Naive thymus-derived CD8-positive, alpha-beta T cell (primary cell): ENCODE measurements around the gene ARID5B. TPM values are rescaled to one million over a fixed set of nuclear protein-coding genes. Genes with fewer than 3 reads are reported as not detected.

ENCODE experiments used
- ATAC-seq, 2 donors: fragments of 150-1000 bp; cut with Tn5 transposase in 1 of 2; sonication (Bioruptor Pico), chemical (Tn5 transposase) in 1 of 2; 1 replicate in 1 of 2; 2 replicates in 1 of 2; pipeline ENCODE4 v1.10.0; 2021; ENCODE audit warnings: mild to moderate bottlenecking in 2 of 2, moderate library complexity in 2 of 2
- POLR2A ChIA-PET: fragments of 350-600 bp; sonication (Branson Sonifier 250); formaldehyde crosslinking; loops from one replicate; lab custom pipeline; 2021; ENCODE audit warnings: antibody characterized with exemption; lab: Charles Lee
- DNase-seq, 10 donors: peaks; one replicate each; pipeline versions ENCODE4 v3.0.0 to v3.0.0-alpha.2; 2020 to 2022
- H3K27ac Mint-ChIP-seq, 10 donors: one replicate each; pipeline ENCODE4 v1.8.0; 2020 to 2022; ENCODE audit warnings: mild to moderate bottlenecking in 10 of 10, mixed read lengths in 10 of 10, moderate library complexity in 4 of 10, inconsistent platforms in 1 of 10
- H3K27me3 Mint-ChIP-seq, 5 donors: one replicate each; pipeline ENCODE4 v1.8.0; 2021 to 2022; ENCODE audit warnings: mixed read lengths in 5 of 5
- H3K36me3 Mint-ChIP-seq, 3 donors: one replicate each; pipeline ENCODE4 v1.8.0; 2020 to 2022; ENCODE audit warnings: mixed read lengths in 3 of 3, mild to moderate bottlenecking in 2 of 3, inconsistent platforms in 1 of 3
- H3K4me1 Mint-ChIP-seq, 4 donors: one replicate each; pipeline ENCODE4 v1.8.0; 2021 to 2022; ENCODE audit warnings: mixed read lengths in 4 of 4
- H3K4me3 Mint-ChIP-seq, 10 donors: one replicate each; pipeline ENCODE4 v1.8.0; 2020 to 2022; ENCODE audit warnings: mild to moderate bottlenecking in 10 of 10, mixed read lengths in 10 of 10, moderate library complexity in 6 of 10, inconsistent platforms in 1 of 10
- H3K9me3 Mint-ChIP-seq, 9 donors: one replicate each; pipeline ENCODE4 v1.8.0; 2020 to 2022; ENCODE audit warnings: mixed read lengths in 9 of 9, mild to moderate bottlenecking in 3 of 9, inconsistent platforms in 1 of 9, moderate library complexity in 1 of 9
- polyA plus RNA-seq, 3 donors: library from polyadenylated mRNA; unstranded; fragments of 300-500 nt; fragmentation: Illumina TruSeq; gene quantifications; one replicate each; pipeline ENCODE4 v1.2.3, GENCODE V29; 2021
- total RNA-seq, 8 experiments: library from RNA in 2 of 8; stranded (reverse) in 2 of 8; gene quantifications; one replicate each; pipeline ENCODE4 v1.2.3 and lab custom pipeline; 2021 to 2026

Gene ARID5B
- total and polyA plus RNA-seq, 5 experiments from 2014 or later = 9.6 to 22.5 (median 12.6) TPM

- no peaks in the 10 kb centered on the region for H3K9me3 Mint-ChIP-seq
- POLR2A ChIA-PET = no interaction called here
- peaks cover 0 to 8% (median 7%) of the 10 kb centered on the region in 4 donors for H3K4me1 Mint-ChIP-seq
- no peak overlapping the region for H3K4me3 Mint-ChIP-seq
- no peaks in the 10 kb centered on the region for H3K27me3 Mint-ChIP-seq
- H3K27ac Mint-ChIP-seq = peak overlapping the region in 1 of 10 donors; percentile 37
- no peak for ATAC-seq
- no peak for DNase-seq
- H3K36me3 Mint-ChIP-seq = peaks cover 14 to 72% (median 37%) of the 10 kb centered on the region in 3 donors
Observed at GRCh38 chr10:62092301-62093030, 191.0 kb downstream of the ARID5B start.

GRCh38 chr10:62093863-62094291, 192.4 kb downstream of the ARID5B start:
- Mint-ChIP-seq H3K27ac (peak overlapping the region in 2 of 10 donors; percentile 11 to 63), H3K4me3 (no peak overlapping the region), H3K36me3 (peaks cover 21 to 58% (median 33%) of the 10 kb centered on the region in 3 donors), H3K4me1 (peaks cover 0 to 10% (median 5%) of the 10 kb centered on the region in 4 donors), H3K27me3 (no peaks in the 10 kb centered on the region), H3K9me3 (peaks cover 0 to 4% (median 0%) of the 10 kb centered on the region in 9 donors)
- POLR2A ChIA-PET = interaction anchor here (0.6 to 0.7 kb wide), 2 partner anchors 19 to 32 kb away, joined by 4 to 8 read pairs; no protein-coding TSS in a partner anchor
- ATAC-seq = no peak
- DNase-seq = no peak

- H3K4me1 Mint-ChIP-seq = peaks cover 0 to 9% (median 1%) of the 10 kb centered on the region in 4 donors
- POLR2A ChIA-PET = interaction anchor here (0.5 kb wide), 1 partner anchor 594 kb away, joined by 3 read pairs; no protein-coding TSS in a partner anchor
- peaks cover 0 to 4% (median 0%) of the 10 kb centered on the region in 9 donors for H3K9me3 Mint-ChIP-seq
- DNase-seq (no peak), ATAC-seq (no peak)
- H3K36me3 Mint-ChIP-seq = peaks cover 21 to 43% (median 30%) of the 10 kb centered on the region in 3 donors
- H3K27me3 Mint-ChIP-seq = no peaks in the 10 kb centered on the region
- no peak overlapping the region for H3K4me3 Mint-ChIP-seq
- H3K27ac Mint-ChIP-seq = peak overlapping the region in 1 of 10 donors; percentile 19
Observed at GRCh38 chr10:62095181-62096122, 194.0 kb downstream of the ARID5B start.

DNA sequence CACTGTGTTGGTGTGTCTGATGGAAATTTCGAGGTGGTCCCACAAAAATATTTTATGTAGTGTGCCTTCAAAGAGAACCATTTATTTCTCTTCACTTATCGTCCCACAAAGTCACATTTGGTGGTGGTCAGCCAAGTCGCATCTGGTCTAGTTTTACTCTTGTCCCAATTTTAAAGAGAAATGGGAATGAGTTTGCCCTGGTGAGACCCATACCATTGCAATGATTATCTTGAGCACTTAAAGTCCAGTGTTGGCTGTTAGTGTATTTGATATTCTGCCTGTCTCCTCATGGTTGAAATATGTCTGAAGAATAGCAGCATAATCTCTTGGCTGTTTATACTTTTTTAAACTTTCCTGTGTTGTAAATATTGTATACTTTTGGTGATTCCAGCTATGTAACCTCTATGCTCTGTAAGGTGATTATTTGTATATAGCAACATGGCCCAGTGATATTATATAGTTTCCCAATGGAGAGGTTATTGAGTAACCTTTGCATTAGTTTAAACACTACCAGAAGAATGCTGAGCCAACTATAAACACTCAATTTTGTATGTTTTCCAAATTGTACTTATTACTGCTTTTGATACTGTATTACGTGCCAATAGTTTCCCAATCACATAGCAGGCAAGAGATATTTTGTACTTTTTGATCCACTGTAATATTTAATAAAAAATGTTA, 194.9 kb downstream of the ARID5B start:
- peaks cover 0 to 4% (median 0%) of the 10 kb centered on the region in 9 donors for H3K9me3 Mint-ChIP-seq

DNA sequence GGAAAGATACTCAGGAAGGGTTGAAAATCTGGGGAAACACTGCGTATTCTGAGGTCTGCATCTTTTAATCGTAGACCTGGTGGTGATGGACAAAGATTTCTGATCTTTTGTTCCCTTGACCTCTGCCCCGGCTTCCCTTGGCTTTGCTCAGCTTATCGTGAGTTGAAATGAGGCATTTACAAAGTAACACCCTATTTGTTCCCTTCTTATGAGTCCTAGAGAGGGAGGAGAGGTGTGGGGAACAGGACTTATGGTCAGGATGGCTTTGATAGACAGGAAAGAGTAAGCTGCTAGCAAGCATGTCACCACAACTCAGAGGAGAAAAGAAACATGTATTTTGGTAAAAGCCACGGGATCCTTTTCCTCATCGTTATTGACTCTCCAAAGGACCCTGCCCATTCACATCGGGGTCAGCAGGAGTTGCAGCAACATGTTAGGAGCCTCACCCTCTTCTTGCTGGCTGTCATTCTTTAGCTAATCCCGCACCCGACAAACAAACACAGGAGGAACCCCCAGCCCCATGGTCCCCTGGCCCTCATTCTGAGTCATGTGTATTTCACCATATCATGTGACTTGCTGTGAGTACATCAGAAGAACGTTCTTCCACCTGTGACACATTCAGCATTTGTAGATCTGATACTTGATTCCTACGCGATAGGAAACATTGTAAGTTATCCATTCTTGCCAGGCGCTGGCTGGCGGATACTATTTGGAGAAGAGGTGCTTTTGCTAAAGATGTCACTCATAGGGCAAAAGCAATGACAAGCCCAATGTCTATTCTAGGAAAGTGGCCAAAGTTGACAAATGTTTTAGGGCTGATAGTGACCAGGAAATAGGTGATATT, 197.0 kb downstream of the ARID5B start:
- H3K9me3 Mint-ChIP-seq = peaks cover 0 to 4% (median 0%) of the 10 kb centered on the region in 9 donors
- DNase-seq (no peak), ATAC-seq (no peak)
- no peaks in the 10 kb centered on the region for H3K27me3 Mint-ChIP-seq
- no peak overlapping the region for H3K4me3 Mint-ChIP-seq
- H3K27ac Mint-ChIP-seq = peak overlapping the region in 3 of 10 donors; percentile 0 to 55 (median 25)
- peaks cover 7 to 14% (median 9%) of the 10 kb centered on the region in 3 donors for H3K36me3 Mint-ChIP-seq
- peaks cover 0 to 15% (median 1%) of the 10 kb centered on the region in 4 donors for H3K4me1 Mint-ChIP-seq
- POLR2A ChIA-PET = no interaction called here

More for the DNA sequence above, 194.9 kb downstream of the ARID5B start:
- H3K4me1 Mint-ChIP-seq = peaks cover 0 to 9% (median 1%) of the 10 kb centered on the region in 4 donors
- no peak for ATAC-seq
- H3K27me3 Mint-ChIP-seq = no peaks in the 10 kb centered on the region
- H3K27ac Mint-ChIP-seq = no peak overlapping the region
- peaks cover 20 to 34% (median 21%) of the 10 kb centered on the region in 3 donors for H3K36me3 Mint-ChIP-seq
- H3K4me3 Mint-ChIP-seq = no peak overlapping the region
- DNase-seq = no peak
- POLR2A ChIA-PET = interaction anchor here (0.5 kb wide), 1 partner anchor 593 kb away, joined by 3 read pairs; no protein-coding TSS in a partner anchor

DNA sequence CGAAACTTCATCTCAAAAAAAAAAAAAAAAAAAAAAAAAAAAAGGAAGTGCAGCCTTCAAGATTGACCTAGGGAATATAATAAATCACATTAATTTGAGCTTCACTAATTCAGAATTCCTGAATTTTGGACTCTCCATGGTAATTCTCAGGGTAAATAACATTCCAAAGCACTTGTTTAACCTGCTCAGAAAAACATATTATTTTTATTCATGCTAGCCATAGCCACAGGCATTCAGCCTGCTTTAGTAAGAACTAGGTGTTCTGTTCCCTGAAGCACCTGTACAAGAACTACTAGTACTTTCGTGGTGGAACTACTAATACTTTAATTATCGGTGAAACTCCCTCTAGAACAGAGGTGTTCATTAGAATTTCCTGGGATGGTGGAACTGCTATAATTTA, 197.8 kb downstream of the ARID5B start:
- H3K27ac Mint-ChIP-seq = no peak overlapping the region
- POLR2A ChIA-PET = no interaction called here
- H3K4me1 Mint-ChIP-seq = peaks cover 0 to 15% (median 1%) of the 10 kb centered on the region in 4 donors
- peaks cover 0 to 4% (median 0%) of the 10 kb centered on the region in 9 donors for H3K9me3 Mint-ChIP-seq
- peaks cover 4 to 7% (median 7%) of the 10 kb centered on the region in 3 donors for H3K36me3 Mint-ChIP-seq
- H3K27me3 Mint-ChIP-seq = no peaks in the 10 kb centered on the region
- no peak for ATAC-seq
- DNase-seq = no peak
- H3K4me3 Mint-ChIP-seq = no peak overlapping the region

DNA sequence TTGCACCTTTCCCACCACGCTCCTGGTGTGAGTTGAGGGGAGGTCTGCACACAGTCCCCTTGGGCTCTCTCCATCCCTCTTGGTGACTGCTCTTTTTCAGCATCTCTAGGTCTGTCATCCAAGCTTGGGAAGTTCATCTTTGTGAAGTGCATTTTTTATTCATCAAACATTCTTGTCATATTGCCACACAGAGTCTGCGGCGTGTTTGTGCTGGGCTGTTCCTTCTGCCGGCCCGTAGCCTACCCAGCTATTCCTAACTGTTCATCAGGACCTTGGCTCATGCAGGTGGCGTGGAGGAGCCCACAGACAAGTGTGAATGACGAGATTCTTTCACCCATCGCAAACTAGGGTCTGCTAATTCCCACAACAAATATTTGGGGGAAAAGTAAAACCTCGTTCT, 202.4 kb downstream of the ARID5B start:
- Mint-ChIP-seq H3K27me3 (no peaks in the 10 kb centered on the region), H3K27ac (peak overlapping the region in 2 of 10 donors; percentile 7 to 70), H3K4me1 (peaks cover 9 to 34% (median 12%) of the 10 kb centered on the region in 4 donors), H3K9me3 (peaks cover 0 to 1% (median 0%) of the 10 kb centered on the region in 9 donors), H3K36me3 (no peaks in the 10 kb centered on the region), H3K4me3 (no peak overlapping the region)
- DNase-seq = no peak
- ATAC-seq = no peak
- POLR2A ChIA-PET = no interaction called here

- H3K36me3 Mint-ChIP-seq = no peaks in the 10 kb centered on the region
- ATAC-seq (no peak), DNase-seq (no peak)
- no peak overlapping the region for H3K4me3 Mint-ChIP-seq
- peak overlapping the region in 1 of 10 donors; percentile 9 for H3K27ac Mint-ChIP-seq
- peaks cover 22 to 60% (median 27%) of the 10 kb centered on the region in 4 donors for H3K4me1 Mint-ChIP-seq
- H3K9me3 Mint-ChIP-seq = peaks cover 0 to 1% (median 0%) of the 10 kb centered on the region in 9 donors
- POLR2A ChIA-PET = interaction anchor here (0.6 kb wide), 1 partner anchor 12 kb away, joined by 3 read pairs; no protein-coding TSS in a partner anchor
- no peaks in the 10 kb centered on the region for H3K27me3 Mint-ChIP-seq
Observed at GRCh38 chr10:62106929-62107519, 205.5 kb downstream of the ARID5B start.

GRCh38 chr10:62108759-62109586, 207.5 kb downstream of the ARID5B start:
- H3K36me3 Mint-ChIP-seq = no peaks in the 10 kb centered on the region
- ATAC-seq (no peak), DNase-seq (peak in 2 of 10 donors; percentile 10 to 11)
- POLR2A ChIA-PET = no interaction called here
- H3K27me3 Mint-ChIP-seq = no peaks in the 10 kb centered on the region
- H3K27ac Mint-ChIP-seq = peak overlapping the region in 6 of 10 donors; percentile 16 to 84 (median 52)
- peaks cover 22 to 56% (median 27%) of the 10 kb centered on the region in 4 donors for H3K4me1 Mint-ChIP-seq
- H3K9me3 Mint-ChIP-seq = peaks cover 0 to 1% (median 0%) of the 10 kb centered on the region in 9 donors
- H3K4me3 Mint-ChIP-seq = peak overlapping the region in 7 of 10 donors; percentile 11 to 45 (median 30)

- Mint-ChIP-seq H3K4me3 (peak overlapping the region in 5 of 10 donors; percentile 0 to 45 (median 2)), H3K27me3 (no peaks in the 10 kb centered on the region), H3K4me1 (peaks cover 21 to 55% (median 27%) of the 10 kb centered on the region in 4 donors), H3K27ac (peak overlapping the region in 5 of 10 donors; percentile 2 to 84 (median 52)), H3K36me3 (no peaks in the 10 kb centered on the region), H3K9me3 (peaks cover 0 to 1% (median 0%) of the 10 kb centered on the region in 9 donors)
- ATAC-seq (no peak), DNase-seq (no peak)
- POLR2A ChIA-PET = no interaction called here
Observed at GRCh38 chr10:62109587-62110293, 208.2 kb downstream of the ARID5B start.
